IPS-NIHi7 (cell line): ENCODE measurements around the gene PSRC1.
A peak's percentile ranks its signal among the peaks of the same experiment; 100 is the strongest.

Experiments
- DNase-seq: peaks from one replicate; pipeline ENCODE4 v3.0.0; 2012; ENCODE audit warnings: mixed read lengths; ENCODE audit errors: extremely low spot score

PSRC1 gene

DNA sequence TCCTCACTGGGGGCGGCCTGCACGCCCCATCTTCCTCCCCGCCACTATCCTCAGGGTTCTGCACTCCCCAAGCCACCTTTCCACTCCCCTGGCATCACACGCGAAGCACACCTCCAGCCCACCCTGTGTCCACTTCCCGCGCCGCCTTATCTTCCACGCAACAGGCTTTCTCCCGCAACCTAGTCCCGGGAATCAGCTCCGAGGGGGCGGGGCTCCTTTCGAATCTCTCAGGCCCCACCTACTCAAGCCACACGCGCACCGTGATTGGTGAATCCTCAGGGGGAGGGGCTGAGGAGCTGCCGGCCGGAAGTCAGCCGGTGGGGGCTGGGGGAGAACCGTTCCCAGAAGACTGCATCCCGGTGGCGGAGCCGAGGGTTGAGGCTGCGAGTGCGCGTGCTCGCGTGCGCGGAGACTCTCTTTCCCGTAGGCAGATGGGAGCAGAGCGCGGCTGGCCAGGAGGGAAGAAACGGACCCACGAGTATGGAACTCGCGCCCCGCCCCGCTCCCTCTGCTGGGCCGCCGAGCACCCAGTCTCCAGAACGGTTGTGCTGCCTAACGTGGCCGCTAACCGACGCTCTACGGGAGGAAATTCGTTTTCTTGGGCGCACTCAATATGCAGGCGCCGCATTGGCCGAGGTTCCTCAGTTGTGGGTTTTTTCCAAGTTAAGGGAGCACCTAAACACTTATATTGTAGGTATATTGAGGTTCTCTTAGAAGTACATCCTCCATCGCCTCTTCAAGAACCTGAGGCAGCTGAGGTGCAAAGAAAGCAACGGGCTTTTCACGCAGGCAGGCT lies at the start of gene PSRC1:
Gene PSRC1, minus strand, starts transcription at position 194 of the 796 bp plus-strand sequence.
- DNase-seq = peak; percentile 99

DNA sequence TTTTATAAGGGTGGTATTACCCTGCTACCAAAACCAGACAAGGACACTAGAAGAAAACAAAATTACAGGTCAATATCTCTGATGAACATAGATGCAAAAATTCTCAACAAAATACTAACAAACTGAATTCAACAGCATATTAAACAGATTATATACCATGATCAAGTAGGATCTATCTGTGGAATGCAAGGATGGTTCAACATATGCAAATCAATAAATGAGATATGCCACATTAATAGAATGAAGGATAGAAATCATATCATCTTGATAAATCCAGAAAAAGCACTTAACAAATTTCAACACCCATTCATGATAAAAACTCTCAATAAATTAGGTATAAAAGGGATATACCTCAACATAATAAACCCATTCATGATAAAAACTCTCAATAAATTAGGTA lies 48.2 kb upstream of the PSRC1 start:
- DNase-seq = no peak

DNA sequence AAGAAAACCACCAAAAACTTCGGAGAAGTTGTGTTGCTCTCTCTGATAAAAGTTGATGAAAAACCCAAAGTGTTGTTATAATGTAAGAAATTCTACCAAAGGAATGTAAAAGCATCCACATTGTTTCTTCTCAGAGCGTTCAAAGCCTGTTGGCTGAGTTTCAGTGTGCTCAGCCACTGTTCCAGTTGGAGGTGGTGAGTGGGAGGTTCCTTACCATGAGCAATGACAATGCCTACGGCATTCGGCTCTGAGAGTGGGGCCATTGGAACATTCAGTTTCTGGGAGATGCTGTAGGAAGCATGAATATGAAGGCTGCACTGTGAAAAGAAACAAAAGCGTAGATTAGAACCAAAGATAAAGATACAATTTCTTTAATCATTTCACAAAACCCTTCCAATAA lies 44.3 kb upstream of the PSRC1 start:
- DNase-seq = no peak

DNA sequence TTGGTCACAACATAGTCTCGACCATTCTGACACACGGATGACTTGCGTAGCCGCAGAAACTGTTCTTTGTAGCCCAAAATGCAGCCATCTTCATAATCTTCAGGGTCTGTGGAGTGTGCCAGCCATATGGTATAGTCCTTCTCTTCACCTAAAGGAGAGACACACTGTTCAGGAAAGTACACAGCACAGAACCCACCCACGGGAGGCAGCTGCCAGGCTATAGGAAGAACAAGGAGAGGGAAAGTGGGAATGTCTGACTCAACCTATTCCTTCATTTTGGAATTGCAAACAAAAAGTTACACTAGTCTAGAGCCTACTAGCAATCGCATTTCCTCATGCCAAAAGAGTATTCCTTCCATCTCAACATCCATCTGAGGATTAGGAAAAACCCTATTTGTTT lies 40.0 kb upstream of the PSRC1 start:
- no peak for DNase-seq

DNA sequence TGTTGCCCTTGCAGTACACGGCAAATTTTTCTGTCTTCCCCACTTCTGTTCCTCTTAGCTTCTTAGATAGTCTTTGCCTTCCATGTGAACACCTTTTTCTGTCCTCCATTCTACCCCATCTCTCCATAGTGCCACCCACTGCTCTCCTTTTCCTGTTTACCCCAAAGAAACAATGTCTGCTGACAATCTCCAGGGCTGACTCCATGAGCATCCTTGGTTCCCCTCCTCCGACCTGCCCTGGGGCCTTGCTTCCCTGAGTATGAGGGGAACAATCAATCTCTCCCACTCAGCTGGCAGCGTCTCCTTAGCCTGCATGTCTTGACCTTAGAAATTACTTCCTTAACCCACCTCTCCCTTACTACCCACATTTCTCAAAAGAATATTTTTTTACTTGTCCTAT lies 36.2 kb upstream of the PSRC1 start:
- no peak for DNase-seq

DNA sequence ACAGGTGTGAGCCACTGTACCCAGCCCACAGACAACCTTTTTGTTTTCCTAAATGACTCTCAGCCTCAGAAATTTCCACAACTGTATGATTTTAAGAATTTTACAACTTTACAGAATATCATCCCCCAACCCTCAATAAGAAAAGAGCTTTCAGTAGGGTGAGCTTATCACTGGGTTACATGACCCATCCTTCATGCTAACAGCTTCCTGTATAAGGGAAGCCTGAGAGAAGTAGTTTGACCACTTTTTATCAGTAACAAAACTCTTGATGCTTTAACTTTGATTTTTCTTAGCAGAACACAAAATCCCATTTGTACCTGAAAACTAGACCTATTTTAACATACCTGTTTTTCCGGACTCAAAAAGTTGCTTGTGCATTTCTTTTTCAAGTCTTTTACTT lies 33.6 kb upstream of the PSRC1 start:
- DNase-seq = no peak

DNA sequence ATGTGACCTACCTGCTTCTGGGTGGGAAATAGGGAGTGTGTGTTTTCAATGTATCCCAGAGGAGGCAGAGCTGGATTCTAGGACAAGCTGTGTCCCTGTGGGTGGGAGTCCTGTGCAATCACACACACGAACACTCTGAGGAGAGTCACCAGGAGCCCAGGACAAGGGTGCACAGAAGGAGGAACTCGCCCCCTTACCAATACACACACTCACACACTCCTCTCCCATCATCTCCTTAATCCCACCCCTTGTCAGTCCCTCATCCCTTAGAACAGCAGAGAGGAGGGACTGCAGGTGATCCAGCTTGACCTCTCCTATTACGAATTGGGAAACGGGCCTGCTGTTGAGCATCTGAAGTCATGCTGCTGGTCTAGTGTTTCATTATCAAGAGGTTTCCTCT lies 32.3 kb upstream of the PSRC1 start:
- DNase-seq = no peak

DNA sequence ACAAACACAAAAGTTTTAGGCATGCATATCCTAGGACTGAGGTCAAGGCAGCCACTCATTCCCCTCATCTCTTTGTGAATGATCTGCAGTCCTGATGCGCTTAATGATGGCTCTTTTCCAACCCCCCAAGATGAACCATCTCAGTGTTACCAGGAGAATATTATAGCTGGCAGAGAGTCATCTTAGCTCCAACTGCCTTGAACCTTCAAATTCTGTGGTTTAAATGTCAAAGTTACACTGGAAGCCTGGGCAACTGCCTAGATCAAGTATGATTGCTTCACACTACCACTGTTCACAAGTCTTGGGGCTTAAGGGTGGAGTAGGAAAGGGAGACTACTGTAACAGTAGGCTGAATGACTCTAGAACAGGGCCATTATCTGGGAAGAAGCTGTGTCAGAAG lies 31.9 kb upstream of the PSRC1 start:
- no peak for DNase-seq

DNA sequence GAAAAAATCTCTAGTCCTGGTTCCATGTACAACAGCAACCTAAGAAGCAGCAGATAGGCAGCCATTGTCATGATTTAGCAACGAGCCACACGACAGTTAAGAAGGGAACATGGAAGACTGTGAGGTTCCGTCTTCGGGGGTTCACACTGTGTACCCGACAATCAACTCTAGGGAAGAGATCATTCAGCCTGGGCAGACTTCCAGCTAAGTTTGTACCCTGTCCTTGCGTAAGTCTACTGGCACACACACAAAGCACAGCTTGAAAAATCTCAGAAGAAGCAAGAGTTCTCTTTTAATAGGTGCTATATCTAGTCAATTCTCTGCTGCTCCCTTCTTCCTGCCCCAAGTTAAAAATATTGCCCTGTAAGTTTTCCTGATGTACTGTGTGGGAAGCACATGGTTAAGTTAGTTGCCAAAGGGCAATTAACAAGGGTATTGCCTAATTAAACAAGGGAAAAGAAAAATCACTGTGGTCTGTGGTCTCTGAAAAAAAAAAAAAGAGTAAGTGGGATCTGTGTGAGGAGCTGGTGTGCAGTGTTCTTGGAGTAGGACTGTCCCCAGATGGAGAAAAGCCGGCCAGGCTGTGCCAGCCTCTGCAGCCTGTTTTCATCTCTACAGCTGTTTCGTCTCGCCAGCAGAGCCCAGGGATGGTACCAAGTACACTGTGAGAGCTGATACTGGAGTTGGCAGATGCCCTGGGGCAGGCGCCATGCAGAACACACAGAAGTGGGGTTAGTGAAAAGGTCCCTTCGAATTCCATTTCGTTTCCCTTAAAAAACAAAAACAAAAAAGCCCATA lies 30.2 kb upstream of the PSRC1 start:
- no peak for DNase-seq

DNA sequence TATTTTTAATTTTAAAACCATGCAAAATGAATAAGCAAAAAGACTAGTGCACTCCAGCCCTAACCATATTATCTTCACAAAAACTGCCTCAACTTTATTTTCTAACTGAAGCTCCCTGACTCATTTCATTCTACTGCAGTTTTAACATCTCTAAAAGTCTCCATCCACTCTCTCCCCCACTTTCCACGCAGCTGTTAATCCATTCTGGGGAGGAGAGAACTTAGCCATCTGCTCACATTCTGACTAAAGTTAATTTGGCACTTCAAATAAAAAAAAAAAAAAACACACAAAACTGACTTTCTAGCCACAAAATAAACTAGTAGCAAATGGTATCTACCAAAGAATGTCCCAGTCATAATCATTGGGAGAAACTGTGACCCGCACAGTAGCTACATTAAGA lies 29.3 kb upstream of the PSRC1 start:
- DNase-seq = no peak

DNA sequence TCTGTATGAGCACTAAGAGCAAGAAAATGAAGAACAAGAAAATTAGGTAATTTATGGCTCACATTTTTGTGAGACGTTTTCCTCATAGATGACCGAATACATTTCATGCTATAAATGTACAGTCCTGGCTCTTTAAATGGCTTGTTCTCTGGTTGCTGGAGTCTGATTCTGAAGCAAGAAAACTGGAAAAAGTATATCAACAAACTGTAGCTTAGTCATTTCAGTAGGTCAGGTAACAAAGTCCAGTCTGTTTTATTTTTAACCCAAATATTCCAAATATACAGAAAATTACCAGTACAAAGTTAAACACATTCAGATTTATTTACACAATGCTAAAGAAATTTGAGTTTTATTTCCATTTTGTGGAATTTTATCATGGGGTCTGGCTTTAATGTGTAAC lies 26.4 kb upstream of the PSRC1 start:
- no peak for DNase-seq

DNA sequence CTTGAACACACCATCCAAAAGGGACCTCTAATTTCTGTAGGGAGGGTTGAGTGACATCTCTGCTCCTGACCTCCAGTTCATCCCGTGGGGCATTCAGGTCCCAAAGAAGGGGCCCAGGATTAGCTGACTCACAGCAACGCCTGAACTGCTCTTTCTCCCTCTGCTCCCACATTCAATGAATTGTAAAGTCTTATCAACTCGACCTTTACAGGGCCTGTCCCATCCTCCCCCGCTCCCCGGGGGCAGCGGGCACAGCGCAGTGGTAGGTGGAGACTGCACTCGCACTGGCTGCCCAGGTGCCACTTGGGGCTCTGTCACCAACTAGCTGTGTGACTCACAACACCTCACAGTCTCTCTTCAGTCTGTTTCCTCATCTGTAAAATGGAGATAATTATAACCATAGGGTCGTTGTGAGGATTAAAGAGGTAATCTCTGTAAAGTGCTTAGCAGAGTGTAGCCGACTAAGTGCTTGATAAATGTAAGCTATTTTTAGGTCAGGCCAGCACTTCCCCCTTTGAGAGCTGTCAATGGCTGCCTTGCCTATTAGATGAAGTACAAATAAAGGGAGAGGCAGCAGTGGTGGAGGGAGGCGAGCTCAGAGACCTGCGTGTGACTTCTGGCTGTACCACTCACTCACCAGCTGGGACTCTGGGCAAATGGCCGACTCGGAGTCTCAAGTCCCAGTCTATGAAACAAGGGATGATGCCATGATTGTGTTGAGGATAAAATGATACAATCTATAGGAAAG lies 24.5 kb upstream of the PSRC1 start:
- no peak for DNase-seq

DNA sequence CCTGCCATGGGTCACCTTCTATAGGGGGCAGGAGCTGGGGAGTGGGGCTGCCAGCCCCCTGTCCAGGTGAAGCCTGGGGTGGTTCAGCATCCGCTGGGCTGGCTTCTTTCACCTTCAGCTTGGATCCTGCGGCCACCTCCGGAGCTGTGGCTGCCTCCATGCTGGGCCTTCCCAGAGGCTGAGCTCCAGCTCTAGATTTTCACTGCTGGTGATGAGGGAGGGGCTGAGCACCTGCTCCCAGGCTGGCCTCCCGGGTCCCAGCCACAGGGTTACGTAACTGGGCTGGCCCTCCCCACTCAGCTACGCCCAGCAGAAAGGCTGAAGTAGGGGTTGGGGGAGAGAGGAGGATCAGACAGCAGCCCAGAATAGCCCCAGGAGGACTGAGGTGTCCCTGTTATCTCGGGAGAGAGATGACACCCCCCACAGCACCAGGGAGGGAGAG lies 23.9 kb upstream of the PSRC1 start, which contains the start of gene MYBPHL:
Gene MYBPHL, minus strand, starts transcription at position 180 of the 442 bp plus-strand sequence. Its CDS starts 20 bp downstream, at position 160.
- DNase-seq = no peak

DNA sequence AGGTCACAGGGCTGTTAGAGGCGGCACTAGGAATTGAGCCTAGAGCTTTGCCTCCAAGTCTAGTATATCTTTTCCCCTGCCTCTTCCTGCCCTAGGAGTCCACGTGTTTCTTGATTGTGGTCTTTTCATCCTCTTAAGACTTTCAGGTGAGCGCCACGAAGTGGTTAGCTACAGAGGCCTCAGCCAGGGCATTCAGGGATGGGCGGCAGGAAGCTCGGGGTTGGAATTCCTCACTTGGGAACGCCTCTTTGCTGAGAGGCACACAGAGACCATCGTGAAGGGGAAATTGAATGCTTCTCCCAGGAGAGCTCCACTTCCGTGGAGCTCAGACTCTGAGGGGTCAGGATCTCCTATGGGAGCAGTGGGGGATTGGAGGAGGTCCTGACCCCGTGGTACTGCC lies 23.0 kb upstream of the PSRC1 start:
- peak; percentile 50 for DNase-seq

DNA sequence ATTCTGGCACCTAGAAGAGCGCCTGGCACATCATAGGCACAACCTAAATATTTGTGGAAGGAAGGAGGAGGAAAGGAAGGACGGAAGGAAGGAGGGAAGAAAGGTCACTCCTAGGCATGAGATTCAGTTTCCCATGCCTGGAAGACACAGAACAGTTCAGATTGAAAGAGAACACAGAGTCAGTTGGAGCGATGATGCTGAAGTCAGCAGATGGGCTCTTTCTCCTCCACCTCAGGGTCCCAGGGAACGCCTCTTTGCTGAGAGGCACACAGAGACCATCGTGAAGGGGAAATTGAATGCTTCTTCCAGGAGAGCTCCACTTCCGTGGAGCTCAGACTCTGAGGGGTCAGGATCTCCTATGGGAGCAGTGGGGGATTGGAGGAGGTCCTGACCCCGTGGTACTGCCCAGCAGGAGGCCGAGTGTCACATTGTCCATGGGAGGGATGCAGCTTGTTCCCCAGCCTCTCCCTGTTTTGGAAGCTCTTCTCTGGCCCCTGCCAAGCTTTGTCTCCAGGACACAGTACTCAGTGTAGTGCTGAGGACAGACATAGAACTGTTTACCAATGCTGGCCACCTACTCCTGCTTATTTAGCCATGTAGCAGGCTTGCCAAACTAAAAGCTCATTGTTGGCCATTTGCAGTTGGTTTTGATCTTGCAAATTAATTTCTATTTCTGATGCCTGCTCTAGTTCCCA lies 21.4 kb upstream of the PSRC1 start:
- DNase-seq = no peak

DNA sequence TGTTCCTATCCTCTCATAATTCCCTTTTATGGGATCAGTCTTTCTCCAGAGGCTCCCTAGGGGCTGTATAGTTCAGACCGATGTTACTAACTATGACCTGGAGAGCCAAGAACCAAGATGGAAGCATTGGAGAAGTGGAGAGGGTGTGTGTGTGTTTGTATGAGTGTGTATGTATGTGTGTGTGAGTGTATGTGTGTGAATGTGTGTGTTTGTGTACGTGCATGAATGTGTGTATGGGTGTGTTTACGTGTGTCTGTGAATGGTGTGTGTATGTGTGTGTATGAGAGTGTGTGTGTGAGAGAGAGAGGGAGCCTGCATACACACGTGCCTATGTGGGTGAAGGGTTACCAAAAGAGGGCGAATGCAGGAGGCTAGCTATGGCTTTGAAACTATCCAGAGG lies 18.9 kb upstream of the PSRC1 start:
- no peak for DNase-seq

DNA sequence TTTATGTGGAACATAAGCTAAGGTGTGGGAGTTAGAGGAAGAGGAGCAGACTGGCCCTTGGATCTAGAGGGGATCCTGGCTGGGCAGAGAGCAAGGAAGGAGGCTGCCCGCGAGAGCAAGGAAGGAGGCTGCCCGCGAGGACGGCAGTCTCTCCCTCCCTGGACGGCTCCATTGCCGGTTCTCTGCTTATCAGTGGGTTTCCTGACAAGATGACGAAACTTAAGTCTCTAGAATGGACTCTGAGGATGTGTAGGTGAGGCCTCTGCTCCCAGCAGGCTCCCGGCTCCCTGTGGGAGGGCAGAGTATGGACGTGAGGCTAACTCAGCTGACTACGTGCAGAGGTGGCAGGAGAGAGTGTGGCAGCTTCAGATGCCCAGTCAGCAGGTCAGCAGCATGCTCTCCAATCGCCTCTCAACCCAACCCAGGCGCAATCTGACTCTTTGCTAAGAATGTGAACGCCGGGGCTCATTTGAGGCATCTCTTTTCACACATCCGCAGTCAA lies 17.8 kb upstream of the PSRC1 start:
- no peak for DNase-seq

DNA sequence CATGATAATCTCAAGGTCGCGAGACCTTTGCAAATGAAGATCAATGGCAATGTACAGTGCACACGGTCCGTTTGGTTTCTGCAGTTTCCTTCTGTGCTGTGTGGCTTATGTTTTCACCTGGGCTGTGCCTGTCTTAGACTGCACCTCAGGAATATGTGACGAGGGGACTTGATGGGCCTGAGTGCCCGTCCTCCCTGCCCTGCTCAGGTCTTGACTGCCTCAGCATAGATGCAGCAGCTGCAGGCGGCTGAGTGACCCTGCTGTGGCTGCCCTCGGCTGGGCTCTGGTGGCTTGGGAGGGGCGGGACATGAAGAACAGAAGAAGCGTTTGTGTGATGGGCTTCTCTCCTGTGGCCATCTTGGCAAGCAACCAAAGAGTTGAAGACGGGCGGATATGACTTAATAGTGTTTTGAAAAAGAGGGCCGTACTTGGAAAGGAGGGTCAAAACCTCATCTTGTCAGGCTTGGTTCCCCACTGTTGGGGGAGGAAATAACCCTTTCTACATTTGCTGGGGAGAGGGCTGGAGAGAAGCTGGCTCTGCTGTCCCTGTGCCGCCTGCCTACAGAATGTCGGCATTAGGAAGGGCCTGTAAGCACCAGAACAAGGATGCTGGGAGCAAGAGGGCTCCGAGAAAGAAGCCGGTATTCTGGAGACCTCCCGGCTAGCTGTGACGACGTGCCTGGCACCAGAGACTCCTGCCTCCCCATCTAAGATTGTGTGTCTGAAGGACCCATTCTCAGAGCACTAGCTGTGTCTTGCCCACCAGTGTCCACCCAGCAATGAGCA lies 16.8 kb upstream of the PSRC1 start:
- no peak for DNase-seq

DNA sequence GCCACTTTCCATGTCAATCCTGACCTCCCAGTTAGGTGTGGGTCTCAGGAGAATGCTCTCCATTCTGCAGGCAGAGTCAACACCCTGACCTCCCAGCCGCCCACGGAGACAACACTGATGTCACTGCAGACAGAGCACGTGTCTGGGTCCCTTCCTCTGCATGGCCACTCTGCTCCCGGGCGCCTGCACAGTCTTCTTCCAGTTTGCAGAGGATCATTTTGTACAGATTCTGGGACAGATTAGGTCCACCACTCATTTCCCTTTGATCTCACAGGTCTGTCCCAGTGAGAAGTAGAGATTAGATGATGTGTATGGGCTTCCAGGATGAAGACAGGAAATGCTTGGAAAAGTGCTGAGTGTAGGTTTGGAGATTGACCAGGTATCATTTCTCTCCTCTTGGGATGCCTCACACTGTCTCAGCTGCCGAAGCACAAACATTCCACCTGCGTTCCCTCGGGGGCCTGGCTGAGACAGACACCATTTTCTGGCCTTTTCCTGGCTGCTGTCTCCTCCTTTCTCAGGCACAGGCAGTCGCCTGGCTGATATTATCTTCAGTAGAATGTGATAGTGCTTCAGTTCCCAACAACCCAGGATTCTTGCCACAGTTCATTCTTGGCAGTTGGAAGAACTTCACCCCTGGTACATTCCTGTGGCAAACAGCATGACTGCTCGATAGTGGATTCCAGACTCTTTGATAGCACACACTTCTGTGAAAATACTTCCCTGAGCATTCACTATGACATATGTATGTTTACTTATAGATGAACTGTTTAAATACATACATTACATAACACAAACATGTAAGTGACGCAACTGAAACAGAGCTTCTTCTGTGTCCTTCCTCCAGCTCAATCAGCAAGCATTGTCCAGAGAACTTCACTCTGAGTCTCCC lies 16.0 kb upstream of the PSRC1 start:
- DNase-seq = no peak

DNA sequence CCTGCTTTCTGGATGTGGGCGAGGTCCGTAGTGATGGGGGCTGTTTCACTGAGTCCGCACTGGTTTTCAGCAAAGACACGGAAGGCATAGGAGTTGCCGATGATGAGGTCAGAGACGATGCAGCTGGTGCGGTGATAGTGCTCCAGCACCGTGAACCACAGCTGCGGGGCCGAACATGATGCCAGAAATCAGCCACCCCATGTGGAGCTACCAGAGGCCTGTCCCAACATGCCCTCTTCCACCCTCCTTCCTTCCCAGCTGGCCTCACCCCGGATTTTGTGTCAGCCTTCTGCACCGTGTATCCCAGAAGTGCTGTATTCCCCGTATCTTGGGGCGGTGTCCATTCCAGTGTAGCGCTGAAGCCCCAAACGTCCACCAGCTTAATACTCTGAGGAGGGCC lies 13.8 kb upstream of the PSRC1 start:
- no peak for DNase-seq
